CD4-positive, alpha-beta T cell treated with Interleukin-6 for 4 hours (primary cell): ENCODE data around the gene HVCN1.
"Not testable (repeated sequence)": the region's sequence is repeated elsewhere in the genome, so short reads cannot be mapped to it uniquely, and the experiment has no call there.

ENCODE experiments used
- DNase-seq: peaks from one replicate; pipeline ENCODE4 v3.0.0-alpha.2; 2020; ENCODE audit warnings: mixed read lengths

HVCN1 gene

GRCh38 chr12:110688446-110689280 is at the start of gene HVCN1:
Gene HVCN1, minus strand, starts transcription at chr12:110689115. Its CDS starts 5,870 bp downstream, at chr12:110683245.
- DNase-seq = peak; percentile 59

GRCh38 chr12:110737532-110737931 is 48.6 kb upstream of the HVCN1 start:
- DNase-seq = no peak

GRCh38 chr12:110737016-110737415 is 48.1 kb upstream of the HVCN1 start:
- DNase-seq = not testable (repeated sequence)

- DNase-seq = no peak
Measured at GRCh38 chr12:110733900-110734299, 45.0 kb upstream of the HVCN1 start.

- DNase-seq = no peak
Measured at GRCh38 chr12:110733089-110733715, 44.3 kb upstream of the HVCN1 start.

GRCh38 chr12:110732572-110732971 is 43.7 kb upstream of the HVCN1 start:
- DNase-seq = no peak

- no peak for DNase-seq
Measured at GRCh38 chr12:110731479-110731878, 42.6 kb upstream of the HVCN1 start.

- no peak for DNase-seq
Measured at GRCh38 chr12:110728628-110729027, 39.7 kb upstream of the HVCN1 start.

GRCh38 chr12:110726708-110727369 is 37.9 kb upstream of the HVCN1 start:
- DNase-seq = no peak

GRCh38 chr12:110726028-110726427 is 37.1 kb upstream of the HVCN1 start:
- DNase-seq = no peak

GRCh38 chr12:110725267-110725666 is 36.4 kb upstream of the HVCN1 start:
- DNase-seq = no peak

- not testable (repeated sequence) for DNase-seq
Measured at GRCh38 chr12:110722892-110723291, 34.0 kb upstream of the HVCN1 start.

- no peak for DNase-seq
Measured at GRCh38 chr12:110721570-110721969, 32.7 kb upstream of the HVCN1 start.

- DNase-seq = no peak
Measured at GRCh38 chr12:110720516-110720915, 31.6 kb upstream of the HVCN1 start.

GRCh38 chr12:110718222-110718908 is 29.4 kb upstream of the HVCN1 start:
- DNase-seq = no peak

- no peak for DNase-seq
Measured at GRCh38 chr12:110717037-110717436, 28.1 kb upstream of the HVCN1 start.

- DNase-seq = no peak
Measured at GRCh38 chr12:110708917-110709316, 20.0 kb upstream of the HVCN1 start.

- DNase-seq = no peak
Measured at GRCh38 chr12:110705309-110705708, 16.4 kb upstream of the HVCN1 start.

GRCh38 chr12:110704750-110705149 is 15.8 kb upstream of the HVCN1 start:
- peak; percentile 15 for DNase-seq

- DNase-seq = no peak
Measured at GRCh38 chr12:110704231-110704630, 15.3 kb upstream of the HVCN1 start.

GRCh38 chr12:110702081-110702480 is 13.2 kb upstream of the HVCN1 start:
- no peak for DNase-seq

GRCh38 chr12:110699591-110700445 is 10.9 kb upstream of the HVCN1 start:
- DNase-seq = no peak
